ENCODE data around the gene AK6. TPM values are rescaled to one million over a fixed set of nuclear protein-coding genes. Genes with fewer than 3 reads are reported as not detected.

AK6 gene
- total RNA-seq, 1 experiment from 2014 or later, result 40.8 TPM

- H4K5ac ChIP-seq (ENCODE audit: insufficient read length, low read depth, low read length), result no peak overlapping the region
- Mint-ChIP-seq H3K36me3 (ENCODE audit: insufficient read depth in 1 of 3, low read depth in 3 of 3) (peaks cover 15 to 25% (median 25%) of the 10 kb centered on the region in 3 experiments; a peak in 6 of 7 replicates), H3K9me3 (no peaks in the 10 kb centered on the region), H3K4me1 (peaks cover 5 to 7% of the 10 kb centered on the region in 2 experiments), H3K27me3 (ENCODE audit: low read depth) (no peaks in the 10 kb centered on the region), H3K27ac (no peak overlapping the region), H3K4me3 (no peak overlapping the region)
- H2BK15ac ChIP-seq (ENCODE audit: low read depth, low read length), result no peak overlapping the region
- no peak overlapping the region for H2BK5ac ChIP-seq (ENCODE audit: insufficient read length, low read length)
- H4K91ac ChIP-seq (ENCODE audit: insufficient read length, low read depth, low read length), result no peak overlapping the region
- no peak overlapping the region for H4K8ac ChIP-seq (replicated peaks; ENCODE audit: insufficient read length, low read depth, low read length)
- no peaks in the 10 kb centered on the region for H3K9me3 ChIP-seq (ENCODE audit: control insufficient read depth, low read depth, low read length)
- H3K23me2 ChIP-seq (ENCODE audit: insufficient read length, low read depth, low read length, poor library complexity, severe bottlenecking), result no peaks in the 10 kb centered on the region
- no peak overlapping the region for H3K56ac ChIP-seq (ENCODE audit: insufficient read length, low read depth, low read length)
- H3K4me2 ChIP-seq (ENCODE audit: insufficient read depth, insufficient read length, low read length), result no peak overlapping the region
- no peak for DNase-seq
- H3K4me1 ChIP-seq (ENCODE audit: insufficient read depth, low read length), result peaks cover 4% of the 10 kb centered on the region; the same call in 1 of the 2 replicates
- H2BK20ac ChIP-seq (ENCODE audit: low read depth, low read length, poor library complexity, severe bottlenecking), result no peak overlapping the region
- no peak overlapping the region for H2BK120ac ChIP-seq (ENCODE audit: low read depth, low read length, poor library complexity, severe bottlenecking)
- H2AK5ac ChIP-seq (ENCODE audit: insufficient read length, low read length), result no peak overlapping the region
- H3K79me2 ChIP-seq (ENCODE audit: insufficient read depth, low read length), result no peaks in the 10 kb centered on the region
- H3K9ac ChIP-seq (ENCODE audit: extremely low read depth, insufficient read length, low read length), result no peak overlapping the region
- H2AFZ ChIP-seq (ENCODE audit: low read length), result no peak overlapping the region
- H3K23ac ChIP-seq (ENCODE audit: insufficient read length, low read depth, low read length), result no peak overlapping the region
- no peaks in the 10 kb centered on the region for H3K79me1 ChIP-seq (ENCODE audit: insufficient read depth, low read depth, low read length, poor library complexity, severe bottlenecking)
- H2BK12ac ChIP-seq (ENCODE audit: insufficient read length, low read depth, low read length), result no peak overlapping the region
- no peak for TF ChIP-seq CTCF (conservative IDR thresholded peaks at IDR 0.05)
- H3K4ac ChIP-seq (ENCODE audit: low read depth, low read length), result no peak overlapping the region
- no peak overlapping the region for H3K27ac ChIP-seq (ENCODE audit: insufficient read length, low read depth, low read length)
- no peak overlapping the region for H3K18ac ChIP-seq (ENCODE audit: insufficient read length, low read depth, low read length)
- H4K20me1 ChIP-seq (ENCODE audit: control insufficient read depth, insufficient read depth, insufficient read length), result no peaks in the 10 kb centered on the region
- no peak overlapping the region for H3T11ph ChIP-seq (ENCODE audit: low read length)
- H3K14ac ChIP-seq (ENCODE audit: insufficient read depth, low read length), result no peak overlapping the region
- no peaks in the 10 kb centered on the region for H3K27me3 ChIP-seq (ENCODE audit: insufficient read depth, low read length)
Observed at GRCh38 chr5:69350664-69351063, 18.7 kb downstream of the AK6 start.
